Activated T-cell treated with anti-CD3 and anti-CD28 coated beads for 4 hours (primary cell): ENCODE measurements around the gene ZNF385D.

Experiments used
- DNase-seq: peaks from one replicate; pipeline ENCODE4 v3.0.0-alpha.2; 2020

The ZNF385D gene, protein sequence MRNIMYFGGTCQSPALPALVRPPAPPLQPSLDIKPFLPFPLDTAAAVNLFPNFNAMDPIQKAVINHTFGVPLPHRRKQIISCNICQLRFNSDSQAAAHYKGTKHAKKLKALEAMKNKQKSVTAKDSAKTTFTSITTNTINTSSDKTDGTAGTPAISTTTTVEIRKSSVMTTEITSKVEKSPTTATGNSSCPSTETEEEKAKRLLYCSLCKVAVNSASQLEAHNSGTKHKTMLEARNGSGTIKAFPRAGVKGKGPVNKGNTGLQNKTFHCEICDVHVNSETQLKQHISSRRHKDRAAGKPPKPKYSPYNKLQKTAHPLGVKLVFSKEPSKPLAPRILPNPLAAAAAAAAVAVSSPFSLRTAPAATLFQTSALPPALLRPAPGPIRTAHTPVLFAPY

DNA sequence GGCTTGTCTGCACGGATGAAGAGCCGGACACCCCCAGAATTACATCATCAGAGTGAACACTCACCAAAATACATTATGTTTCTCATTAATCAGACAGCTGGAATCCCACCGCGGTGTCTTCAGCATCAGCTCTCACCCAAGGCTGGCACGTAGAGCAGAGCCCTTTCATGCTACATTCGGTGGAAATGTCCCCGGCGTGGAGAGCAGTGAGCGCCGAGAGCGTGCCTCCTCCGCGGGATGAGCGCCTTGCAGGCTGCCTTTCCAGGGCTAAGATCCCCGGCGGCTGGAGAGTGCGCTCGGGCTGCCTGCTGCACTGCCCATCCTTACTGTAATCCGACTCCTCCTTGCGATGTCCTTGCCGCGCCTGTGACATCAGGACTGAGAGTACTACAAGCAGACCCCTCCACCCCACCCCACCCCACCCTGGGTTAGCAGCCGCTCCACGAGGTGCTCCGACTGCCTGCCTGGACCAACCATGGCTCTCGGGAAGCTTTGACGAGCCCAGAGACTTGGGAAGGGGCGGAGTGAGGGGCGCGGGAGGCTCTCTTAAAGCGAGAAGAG, at the start of gene ZNF385D:
ZNF385D (minus strand) TSS at position 380 of the 561 bp plus-strand sequence; CDS start at position 86, 294 bp downstream.
- no peak for DNase-seq

DNA sequence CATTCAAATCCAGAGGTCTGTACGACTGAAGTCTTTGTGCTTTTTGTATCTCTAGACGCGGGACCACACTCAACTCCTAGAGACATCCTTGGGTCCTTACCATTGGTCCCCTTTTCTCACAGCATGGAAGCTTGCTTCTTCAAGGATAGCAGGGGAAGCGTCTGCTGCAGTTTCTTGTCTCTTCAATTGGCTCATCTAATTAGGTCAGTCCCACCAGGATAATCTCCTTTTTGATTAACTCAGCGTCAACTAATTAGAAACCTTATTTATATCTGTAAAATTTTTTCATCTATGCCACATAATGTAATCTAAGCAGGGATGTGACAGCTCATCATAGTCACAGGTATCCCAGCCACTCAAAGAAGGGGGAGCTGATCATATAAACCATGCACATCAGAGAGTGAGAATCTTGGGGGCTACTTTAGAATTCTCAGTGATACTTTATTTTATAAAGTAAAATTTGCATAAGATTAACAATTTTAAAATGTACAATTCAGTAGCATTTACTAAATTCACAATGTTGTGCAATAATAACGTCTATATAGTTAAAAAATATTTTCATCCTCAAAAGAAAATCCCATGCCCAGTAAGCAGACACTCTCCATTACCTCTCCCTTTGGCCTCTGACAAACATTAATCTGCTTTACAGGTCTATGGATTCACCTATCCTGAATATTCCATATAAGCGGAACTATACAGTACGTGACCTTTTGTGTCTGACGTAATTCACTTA, 47.5 kb upstream of the ZNF385D start:
- no peak for DNase-seq

DNA sequence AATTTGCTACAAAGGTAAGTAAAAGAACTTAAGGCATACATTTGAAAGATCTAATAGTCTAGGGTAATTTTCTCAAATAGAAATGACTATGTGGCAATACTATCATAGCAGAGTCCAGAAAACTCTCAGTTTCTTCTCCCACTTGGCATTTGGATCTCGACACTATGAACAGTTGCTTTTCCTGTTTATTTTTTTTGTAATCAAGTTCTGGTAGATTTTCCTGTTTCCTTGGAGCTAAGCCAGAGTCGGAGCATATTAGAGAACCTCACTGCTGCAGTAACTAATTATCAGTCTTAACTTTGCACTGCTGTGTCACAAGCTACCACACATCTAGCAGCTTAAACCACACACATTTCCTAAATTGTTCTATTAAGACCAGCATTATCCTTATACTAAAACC, 44.9 kb upstream of the ZNF385D start:
- no peak for DNase-seq

DNA sequence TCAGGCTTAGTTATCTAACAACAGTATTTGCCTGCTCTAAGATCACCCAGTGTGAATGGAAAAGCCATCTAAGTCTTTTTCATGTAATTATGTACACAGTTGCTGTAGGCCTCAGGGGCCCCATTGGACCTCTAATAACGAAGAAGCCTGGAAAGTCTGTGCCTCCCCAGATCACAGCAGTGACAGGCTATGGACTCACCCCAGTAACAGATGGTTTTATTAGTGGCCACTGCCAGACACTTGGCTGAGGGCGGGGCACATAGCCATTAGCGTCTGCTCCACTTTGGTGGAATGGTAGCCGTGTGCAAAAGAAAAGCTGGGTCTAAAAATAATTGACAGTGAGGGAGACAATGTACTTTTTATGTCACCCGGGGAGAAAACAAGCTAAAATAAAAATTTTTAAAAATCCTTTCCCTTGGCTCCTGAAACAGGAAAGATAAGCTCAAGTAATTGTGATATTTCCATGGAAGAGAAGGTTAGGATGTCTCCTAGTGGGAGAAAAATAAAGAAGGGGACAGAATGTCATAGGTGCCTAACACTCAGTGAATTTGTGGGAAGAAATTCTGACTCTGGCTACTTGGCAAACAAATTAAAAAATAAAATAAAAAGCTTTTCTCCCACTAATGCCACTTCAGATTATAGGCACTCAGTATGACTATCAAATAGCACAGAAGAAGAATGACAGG, 44.3 kb upstream of the ZNF385D start:
- DNase-seq = no peak

DNA sequence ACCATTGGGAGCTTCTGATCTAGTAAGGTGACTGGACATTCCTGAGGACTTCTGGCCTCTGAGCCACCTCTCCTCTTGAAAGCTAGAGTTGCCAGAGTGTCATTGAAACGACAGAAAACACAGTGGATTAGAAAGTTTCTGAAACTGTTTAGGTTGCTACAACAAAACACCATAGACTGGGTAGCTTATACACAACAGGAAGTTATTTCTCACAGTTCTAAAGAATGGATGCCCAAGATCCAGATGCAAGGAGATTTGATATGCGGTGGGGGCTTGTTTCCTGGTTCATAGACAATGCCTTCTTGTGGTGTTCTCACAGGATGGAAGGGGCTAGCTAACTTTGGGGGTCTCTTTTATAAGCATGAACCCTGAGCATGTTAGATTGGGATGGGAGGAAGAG, 43.3 kb upstream of the ZNF385D start:
- no peak for DNase-seq

DNA sequence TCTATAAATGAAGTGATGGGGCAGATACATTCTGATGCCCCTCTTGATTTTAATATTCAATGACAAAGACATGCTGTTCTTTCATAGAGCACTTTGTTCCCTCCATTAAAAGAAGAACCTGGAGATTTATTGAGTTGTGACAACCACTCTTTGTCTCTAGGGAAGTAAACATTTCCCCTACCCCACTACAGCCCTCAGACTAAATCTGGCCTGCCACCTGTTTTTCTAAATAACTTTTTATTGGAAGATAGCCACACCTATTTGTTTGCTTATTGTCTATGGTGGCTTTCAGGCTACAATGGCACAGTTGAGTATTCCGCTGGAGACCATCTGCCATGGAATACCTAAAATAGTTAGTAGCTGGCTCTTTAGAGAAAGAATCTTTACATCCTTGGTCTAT, 41.2 kb upstream of the ZNF385D start:
- no peak for DNase-seq

DNA sequence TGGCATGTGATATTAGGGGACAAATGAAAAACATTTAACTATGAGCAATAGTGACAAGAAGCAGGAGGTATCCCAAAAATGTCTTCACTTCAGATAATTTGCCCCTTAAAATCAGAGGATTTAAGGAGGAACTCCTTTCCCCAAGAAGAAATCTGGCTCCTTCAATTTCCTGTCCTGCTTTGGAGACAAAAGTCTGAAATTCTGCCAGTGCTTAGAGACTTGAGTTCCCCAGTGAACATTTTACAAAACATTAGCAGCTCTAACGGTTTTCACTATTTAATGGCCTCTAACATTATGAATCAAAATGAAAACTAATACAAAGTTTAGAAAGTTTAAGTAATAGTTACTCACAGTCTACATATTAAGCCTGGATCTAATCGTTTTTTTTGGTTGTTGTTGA, 40.3 kb upstream of the ZNF385D start:
- no peak for DNase-seq

DNA sequence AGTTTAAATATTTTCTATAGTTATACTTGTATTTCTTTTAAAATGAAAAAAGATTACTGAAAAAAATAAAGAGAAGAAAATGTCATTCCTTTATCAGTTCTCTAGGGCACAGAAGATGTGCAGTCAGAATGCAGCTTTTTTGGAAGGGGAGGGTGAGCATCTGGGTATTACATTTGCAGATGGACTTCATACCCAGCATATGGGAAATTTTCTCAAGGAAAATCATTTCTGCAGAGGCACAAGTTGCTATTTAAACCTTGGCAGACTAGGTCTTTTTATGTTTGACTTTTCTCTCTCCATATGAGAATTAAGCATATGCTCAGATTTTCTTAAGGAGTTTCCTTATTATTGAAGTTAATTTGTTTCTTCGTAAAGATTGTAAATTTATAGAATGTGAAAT, 39.5 kb upstream of the ZNF385D start:
- DNase-seq = no peak

DNA sequence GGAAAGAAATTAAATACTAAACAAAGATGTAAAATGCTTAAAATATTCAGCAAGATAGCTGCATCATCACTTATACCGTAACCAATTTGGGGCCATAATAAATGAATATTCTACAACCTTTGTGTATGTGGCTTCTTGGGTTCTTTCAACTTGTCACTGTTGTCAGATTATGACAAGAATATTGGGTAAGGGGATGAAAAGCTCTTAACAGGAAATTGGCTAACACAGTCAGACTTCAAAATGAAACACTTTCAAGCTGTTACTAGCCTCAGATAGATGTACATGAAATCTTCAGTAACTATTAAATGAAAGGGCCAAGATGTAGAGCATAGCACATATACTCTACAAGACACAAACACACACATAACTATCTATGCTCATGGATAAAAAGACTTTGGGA, 38.7 kb upstream of the ZNF385D start:
- no peak for DNase-seq

DNA sequence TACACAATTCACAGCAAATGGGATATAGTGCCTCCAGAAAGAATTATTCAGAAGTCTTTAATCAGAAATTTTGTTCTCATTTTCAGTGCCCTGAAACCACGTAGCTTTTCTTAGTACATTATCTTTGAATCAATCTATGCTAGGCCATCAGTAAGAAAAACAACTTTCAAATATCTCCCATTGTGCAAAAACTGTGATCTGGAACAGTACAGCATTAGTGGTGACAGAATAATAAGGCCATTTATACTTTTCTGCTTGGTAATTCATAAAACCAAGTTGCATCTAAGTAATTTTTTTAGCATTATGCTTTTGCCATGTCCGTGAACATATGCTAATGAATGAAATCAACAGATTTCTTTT, 35.4 kb upstream of the ZNF385D start:
- DNase-seq = no peak

DNA sequence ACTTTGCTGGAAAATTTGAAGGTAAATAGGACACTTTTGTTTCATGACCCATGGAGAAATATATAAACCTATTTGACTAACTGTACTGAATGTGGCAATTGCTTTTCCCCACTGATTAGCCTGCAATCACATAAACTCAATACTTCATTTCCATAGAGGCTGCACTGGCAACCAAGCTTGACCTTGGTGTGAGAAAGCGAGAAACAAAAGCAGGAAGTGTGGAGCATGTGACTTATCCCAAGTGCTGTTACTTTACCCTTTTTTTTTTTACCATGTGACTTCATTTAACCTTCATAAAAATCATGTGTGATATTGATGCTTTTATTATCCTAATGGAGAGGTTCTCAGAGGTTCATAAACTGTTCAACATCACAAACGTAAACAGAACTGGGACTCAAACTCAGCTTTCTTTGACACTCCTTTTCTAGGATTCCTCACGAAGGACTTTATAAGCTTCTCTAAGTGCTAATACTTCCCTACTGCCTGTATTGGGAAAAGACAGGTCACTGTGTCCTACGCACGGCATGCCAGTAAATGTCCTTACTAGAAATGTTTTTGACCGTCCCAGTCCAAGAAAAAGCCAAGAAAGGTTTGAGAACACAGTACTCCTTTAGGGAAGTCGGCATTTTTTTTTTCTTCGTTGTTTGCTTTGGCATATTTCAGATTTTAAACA, 34.9 kb upstream of the ZNF385D start:
- no peak for DNase-seq

DNA sequence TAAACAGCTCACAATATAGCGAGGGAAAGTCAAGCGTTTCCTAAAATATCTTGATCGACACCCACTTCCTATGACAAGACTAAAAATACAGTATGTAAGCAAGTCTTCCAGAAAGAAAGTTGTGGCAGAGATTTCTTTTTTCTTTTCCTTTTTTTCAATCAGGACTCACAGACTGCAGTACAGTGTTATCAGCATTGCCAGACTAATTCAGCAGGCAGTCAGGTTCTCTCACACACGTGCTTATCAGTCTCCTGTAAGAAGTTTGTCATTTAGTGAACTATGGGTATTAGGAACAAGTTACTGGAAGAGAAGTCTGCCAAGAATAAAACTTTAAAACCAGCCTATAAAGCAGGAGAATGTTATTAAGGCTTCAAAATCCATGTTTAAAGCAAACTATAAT, 32.8 kb upstream of the ZNF385D start:
- no peak for DNase-seq

DNA sequence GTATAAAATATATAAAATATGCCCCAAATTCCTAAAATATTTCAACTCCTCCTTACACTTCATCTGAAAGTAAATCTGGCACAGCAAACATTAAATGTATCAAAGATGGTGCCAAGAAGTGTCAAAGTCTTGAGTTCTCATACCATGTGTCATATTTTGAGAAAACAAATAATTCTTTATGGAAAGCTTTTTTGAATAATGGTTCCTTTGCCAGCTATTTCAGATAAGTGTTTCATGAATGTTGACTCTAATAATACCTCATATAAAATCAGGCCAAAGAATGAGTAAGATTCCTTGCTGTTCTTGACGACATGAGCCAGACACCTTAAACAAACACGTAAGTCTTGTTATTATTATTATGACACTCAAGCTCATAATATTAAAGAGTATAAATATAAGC, 30.3 kb upstream of the ZNF385D start:
- no peak for DNase-seq

DNA sequence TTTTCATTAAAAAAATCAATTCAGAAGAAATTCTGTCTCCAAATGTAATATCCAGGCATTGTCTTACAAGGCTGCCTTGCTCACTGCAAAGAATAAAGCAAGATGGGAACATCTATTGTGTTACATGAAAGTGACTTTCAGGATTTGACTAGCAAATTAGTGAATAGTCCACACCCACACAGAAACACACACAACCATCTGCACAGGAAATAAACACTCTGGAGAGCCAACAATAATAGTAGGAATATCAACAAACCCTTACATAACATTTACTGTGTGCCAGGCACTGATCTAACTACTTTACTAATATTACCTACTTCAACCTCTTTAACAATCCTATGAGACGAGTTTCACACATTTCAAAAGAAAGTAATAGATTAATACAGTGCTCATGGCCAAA, 28.9 kb upstream of the ZNF385D start:
- DNase-seq = no peak

DNA sequence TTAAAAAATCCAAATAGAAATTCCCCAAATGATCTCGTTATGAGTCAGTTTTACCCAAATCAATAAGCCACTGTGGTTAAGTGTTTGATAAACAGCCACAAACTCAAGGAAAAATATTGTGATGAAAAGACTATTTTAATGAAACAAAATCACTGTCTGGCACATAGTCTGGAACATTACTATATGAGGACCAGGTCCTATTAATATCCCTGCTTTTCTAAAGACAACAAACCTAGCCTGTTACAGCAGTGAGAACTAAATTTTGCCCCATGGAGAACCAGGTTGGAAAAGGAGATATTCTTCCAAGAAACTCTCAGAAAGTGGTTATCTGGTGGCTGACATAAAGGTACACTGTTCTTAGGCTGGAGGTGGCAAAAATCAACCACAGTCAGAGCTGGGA, 27.7 kb upstream of the ZNF385D start:
- DNase-seq = no peak

DNA sequence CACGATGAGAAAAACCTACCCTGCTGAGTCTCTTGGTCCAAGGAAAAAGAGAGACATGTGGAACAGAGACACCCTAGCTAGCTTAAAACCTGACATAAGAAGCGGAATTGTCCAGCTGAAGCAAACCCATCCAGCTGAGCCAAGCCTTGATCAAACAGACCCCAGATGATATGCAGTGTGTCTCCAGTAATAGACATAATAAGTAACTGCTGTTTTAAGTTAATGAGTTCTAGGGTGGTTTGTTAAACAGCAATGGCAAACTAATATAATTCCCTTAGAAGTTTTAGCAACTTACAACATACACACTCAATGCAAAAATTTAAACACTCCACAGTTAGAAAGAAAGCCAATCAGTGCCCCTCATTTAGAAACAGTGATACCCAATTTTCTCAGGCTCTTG, 26.8 kb upstream of the ZNF385D start:
- no peak for DNase-seq

DNA sequence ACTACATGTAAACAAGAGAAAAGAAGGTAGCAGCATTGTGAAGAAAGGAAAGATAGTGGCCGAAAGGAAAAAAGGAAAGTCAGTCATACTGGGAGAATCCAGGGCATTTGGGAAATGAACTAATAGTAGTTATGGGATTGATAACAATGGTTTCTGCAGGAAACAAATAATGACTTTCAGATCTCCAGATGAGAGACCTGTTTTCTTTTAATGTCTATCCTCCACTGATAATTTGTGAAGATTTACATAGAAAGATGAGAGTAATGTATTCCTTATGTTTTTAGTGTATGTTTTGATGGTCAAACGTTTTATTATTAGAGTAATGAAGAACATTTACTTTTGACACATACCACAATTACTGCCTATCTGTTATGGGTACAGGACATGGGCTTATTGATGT, 15.0 kb upstream of the ZNF385D start:
- DNase-seq = no peak

DNA sequence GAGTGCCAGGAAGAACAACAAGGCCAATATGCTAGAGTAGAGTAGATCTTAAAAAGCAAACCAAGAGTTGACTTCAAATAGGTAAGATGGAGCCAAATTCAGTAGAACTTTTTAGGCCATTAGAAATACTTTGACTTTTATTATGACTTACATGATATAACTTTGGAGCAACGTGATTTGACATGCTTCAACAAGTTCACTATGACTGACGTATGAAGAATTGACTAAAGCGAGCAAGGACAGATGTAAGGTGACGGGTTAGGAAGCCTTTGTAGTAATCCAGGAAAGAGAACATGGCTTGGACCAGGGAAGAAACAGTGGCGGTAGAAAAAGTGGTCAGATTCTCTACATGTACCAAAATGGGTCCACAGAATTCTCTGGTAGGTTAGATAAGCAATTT, 4.9 kb upstream of the ZNF385D start:
- no peak for DNase-seq

DNA sequence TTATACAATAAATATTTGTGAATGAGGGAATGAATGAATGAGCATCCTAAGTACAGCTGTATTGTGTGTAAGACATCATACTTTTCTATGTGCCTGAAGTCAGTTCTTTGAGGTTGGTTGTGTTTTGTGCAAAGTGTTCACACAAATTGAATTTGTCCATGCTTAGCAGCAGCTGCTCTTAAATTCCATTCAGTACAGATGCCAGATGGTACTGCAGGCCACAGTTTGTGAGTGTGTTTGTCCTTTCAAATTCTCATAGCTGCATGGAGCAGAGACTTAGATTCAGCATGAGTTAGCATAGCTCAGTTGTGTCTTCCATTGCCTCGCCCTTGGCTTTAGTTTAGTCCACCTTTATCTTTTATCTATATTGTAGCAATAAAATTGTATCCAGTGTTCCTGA, 3.8 kb upstream of the ZNF385D start:
- no peak for DNase-seq

DNA sequence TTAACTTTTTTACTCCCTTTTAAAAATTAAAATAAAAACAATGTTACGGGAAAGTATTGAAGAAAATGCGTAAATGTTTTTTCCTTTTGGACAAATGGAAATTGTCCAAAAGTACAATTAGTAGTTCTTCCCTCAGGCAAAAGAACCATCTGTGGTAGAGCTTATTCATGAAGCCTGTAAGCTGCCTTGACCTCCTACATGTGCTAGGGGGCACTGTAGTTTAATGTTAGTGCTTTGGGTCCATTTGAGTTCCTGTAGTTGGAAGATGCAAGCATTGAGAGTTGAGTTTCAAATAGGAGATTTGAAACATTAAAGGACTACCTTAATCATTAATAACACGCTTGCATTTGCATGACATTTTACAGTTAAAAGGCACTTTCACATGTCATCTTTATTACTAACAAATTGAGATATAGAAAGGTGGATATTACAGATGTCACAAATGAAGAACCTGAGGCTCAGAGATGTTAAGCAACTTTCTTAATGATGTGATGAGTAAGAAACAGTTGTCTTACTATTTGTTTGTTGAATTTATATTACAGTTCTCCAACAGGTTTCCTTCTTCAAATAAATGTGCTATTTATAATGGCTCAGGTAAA, 1.8 kb upstream of the ZNF385D start:
- DNase-seq = no peak

DNA sequence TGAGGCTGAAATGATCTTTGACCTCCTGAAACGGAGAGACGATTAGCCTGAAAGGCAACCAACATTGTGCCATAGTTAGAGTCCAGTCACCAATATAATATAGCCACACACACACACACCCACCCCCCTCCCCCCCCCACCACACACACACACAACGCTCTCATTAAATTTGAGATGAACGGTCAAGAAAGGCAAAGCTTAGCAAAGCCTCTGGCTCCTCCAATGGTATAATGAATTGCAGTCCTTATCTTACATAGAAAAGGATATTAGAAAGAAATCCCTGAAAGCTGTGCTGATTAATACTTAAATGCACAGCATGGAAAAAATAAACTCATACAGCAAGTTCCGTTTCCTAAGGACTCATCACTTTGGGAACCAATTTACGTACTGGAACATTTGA, 876 bp upstream of the ZNF385D start:
- no peak for DNase-seq

DNA sequence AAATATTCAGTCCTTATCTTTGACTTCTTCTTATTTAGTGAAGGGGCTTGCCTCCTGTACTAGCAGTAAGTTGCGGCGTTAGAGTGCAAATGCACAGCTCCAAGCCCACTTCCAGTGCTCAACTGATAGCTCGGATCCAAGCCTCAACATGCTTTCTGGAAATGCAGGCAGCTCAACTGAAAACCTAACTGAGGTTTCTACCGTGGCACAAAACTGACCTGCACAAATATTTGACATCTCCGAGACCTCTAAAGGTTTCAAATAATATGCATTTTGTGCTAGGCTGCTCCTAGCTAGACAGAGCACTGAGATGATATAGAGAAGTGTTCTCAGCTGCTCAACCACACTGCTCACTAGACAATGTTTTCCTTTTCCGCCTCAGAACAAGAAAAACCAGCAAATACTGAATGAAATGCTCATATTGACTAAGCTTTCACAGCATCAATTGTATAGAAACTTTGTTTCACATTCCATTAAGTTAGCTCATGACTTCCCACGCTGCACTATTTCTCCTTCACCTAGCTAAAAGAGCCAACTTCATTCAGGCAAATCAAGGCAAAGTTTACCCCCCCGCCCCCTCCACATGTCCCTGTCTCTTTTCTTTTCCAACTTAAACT, 822 bp downstream of the ZNF385D start:
- DNase-seq = no peak
